K562 (cell line): ENCODE results near the gene SMS.

Experiments
- CBFA2T3 ChIP-seq: fragments of 450-650 bp; IDR thresholded peaks from 2 replicates; pipeline ENCODE4 v1.6.1; 2017
- HNRNPLL ChIP-seq: fragments of 200-400 bp; formaldehyde crosslinking; IDR thresholded peaks from 2 replicates; pipeline ENCODE4 v1.6.1; 2017; ENCODE audit warnings: low read length, low read depth, mild to moderate bottlenecking; ENCODE audit not compliant: poor library complexity, severe bottlenecking
- POLR2AphosphoS2 ChIP-seq: IDR thresholded peaks from 2 replicates; pipeline ENCODE4 v1.6.1; 2012; ENCODE audit warnings: low read length, improper control_type of control experiment
- SMAD1 ChIP-seq: fragments of 150-350 bp; IDR thresholded peaks from 2 replicates; pipeline ENCODE4 v1.6.1; 2014; ENCODE audit warnings: low read length, low read depth; ENCODE audit not compliant: partially characterized antibody
- THRAP3 ChIP-seq: fragments of 450-650 bp; IDR thresholded peaks from 2 replicates; pipeline ENCODE4 v1.6.1; 2016; ENCODE audit warnings: mild to moderate bottlenecking, inconsistent platforms, borderline replicate concordance
- ZFP36 ChIP-seq: fragments of 150-350 bp; IDR thresholded peaks from 2 replicates; pipeline ENCODE4 v1.6.1; 2018; ENCODE audit warnings: low read length, low read depth; ENCODE audit not compliant: partially characterized antibody
- ZNF274 ChIP-seq: IDR thresholded peaks from 2 replicates; pipeline ENCODE4 v1.6.1; 2011; ENCODE audit warnings: low read depth, mild to moderate bottlenecking, low read length, moderate library complexity, borderline replicate concordance
- TF ChIP-seq, protein P1 (sequence below), 3 experiments: IDR thresholded peaks in 2 of 3; conservative IDR thresholded peaks in 1 of 3; 2 replicates each; pipeline ENCODE4 v1.5.1; 2011 to 2012; ENCODE audit warnings: low read length in 3 of 3, mild to moderate bottlenecking in 3 of 3, control low read depth in 2 of 3, improper control_type of control experiment in 1 of 3, inconsistent platforms in 1 of 3, low read depth in 1 of 3, mixed read lengths in 1 of 3, moderate library complexity in 1 of 3; ENCODE audit not compliant: insufficient read depth in 2 of 3
- TF ChIP-seq, protein P2 (sequence below): fragments of 450-650 bp; IDR thresholded peaks from 2 replicates; pipeline ENCODE4 v1.6.1; 2016; ENCODE audit warnings: mild to moderate bottlenecking, moderate library complexity
- TF ChIP-seq, protein P3 (sequence below): sonication (generic); formaldehyde crosslinking; IDR thresholded peaks from 2 replicates; pipeline ENCODE4 v1.8.0; 2023; ENCODE audit warnings: missing genetic modification reagents, mild to moderate bottlenecking, borderline replicate concordance

DNA sequence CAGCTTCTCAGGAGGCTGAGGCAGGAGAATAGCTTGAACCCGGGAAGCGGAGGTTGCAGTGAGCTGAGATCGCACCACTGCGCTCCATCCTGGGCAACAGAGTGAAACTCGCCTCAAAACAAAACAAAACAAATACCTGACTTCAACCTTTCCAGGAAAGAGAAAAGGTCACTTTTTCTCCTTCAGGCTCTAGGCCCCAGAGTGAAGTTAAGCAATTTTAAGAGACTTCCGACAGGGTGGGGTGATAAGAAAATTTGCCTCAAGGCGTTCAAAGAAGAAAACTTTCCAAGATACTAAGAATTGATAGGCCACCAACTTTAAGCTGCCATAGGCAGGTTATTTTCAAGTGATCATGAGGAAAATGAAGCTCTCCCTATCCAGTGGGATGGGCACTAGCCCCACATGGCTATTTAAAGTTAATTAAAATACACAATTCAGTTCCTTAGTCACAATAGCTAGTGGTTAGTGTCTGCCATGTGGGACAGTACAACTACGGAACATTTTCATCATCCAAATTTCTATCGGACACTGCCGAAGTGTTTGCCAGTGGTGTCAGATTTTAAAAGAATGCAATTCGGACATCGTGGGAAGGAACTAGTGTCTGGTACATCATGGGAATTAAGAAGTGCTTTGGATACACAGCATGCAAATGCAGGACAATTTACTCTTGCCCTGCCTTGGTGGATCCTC lies 33.0 kb downstream of the SMS start:
- TF ChIP-seq POLR2AphosphoS2 (no peak), CBFA2T3 (no peak), THRAP3 (no peak), HNRNPLL (no peak), ZFP36 (no peak), ZNF274 (no peak), SMAD1 (no peak)
- TF ChIP-seq, protein P1, sequence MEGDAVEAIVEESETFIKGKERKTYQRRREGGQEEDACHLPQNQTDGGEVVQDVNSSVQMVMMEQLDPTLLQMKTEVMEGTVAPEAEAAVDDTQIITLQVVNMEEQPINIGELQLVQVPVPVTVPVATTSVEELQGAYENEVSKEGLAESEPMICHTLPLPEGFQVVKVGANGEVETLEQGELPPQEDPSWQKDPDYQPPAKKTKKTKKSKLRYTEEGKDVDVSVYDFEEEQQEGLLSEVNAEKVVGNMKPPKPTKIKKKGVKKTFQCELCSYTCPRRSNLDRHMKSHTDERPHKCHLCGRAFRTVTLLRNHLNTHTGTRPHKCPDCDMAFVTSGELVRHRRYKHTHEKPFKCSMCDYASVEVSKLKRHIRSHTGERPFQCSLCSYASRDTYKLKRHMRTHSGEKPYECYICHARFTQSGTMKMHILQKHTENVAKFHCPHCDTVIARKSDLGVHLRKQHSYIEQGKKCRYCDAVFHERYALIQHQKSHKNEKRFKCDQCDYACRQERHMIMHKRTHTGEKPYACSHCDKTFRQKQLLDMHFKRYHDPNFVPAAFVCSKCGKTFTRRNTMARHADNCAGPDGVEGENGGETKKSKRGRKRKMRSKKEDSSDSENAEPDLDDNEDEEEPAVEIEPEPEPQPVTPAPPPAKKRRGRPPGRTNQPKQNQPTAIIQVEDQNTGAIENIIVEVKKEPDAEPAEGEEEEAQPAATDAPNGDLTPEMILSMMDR (IDR thresholded peaks at IDR 0.05 in 2 of 3, conservative IDR thresholded peaks at IDR 0.05 in 1 of 3; ENCODE audit: insufficient read depth in 2 of 3, low read depth in 1 of 3, low read length in 3 of 3): no peak
- TF ChIP-seq, protein P2, sequence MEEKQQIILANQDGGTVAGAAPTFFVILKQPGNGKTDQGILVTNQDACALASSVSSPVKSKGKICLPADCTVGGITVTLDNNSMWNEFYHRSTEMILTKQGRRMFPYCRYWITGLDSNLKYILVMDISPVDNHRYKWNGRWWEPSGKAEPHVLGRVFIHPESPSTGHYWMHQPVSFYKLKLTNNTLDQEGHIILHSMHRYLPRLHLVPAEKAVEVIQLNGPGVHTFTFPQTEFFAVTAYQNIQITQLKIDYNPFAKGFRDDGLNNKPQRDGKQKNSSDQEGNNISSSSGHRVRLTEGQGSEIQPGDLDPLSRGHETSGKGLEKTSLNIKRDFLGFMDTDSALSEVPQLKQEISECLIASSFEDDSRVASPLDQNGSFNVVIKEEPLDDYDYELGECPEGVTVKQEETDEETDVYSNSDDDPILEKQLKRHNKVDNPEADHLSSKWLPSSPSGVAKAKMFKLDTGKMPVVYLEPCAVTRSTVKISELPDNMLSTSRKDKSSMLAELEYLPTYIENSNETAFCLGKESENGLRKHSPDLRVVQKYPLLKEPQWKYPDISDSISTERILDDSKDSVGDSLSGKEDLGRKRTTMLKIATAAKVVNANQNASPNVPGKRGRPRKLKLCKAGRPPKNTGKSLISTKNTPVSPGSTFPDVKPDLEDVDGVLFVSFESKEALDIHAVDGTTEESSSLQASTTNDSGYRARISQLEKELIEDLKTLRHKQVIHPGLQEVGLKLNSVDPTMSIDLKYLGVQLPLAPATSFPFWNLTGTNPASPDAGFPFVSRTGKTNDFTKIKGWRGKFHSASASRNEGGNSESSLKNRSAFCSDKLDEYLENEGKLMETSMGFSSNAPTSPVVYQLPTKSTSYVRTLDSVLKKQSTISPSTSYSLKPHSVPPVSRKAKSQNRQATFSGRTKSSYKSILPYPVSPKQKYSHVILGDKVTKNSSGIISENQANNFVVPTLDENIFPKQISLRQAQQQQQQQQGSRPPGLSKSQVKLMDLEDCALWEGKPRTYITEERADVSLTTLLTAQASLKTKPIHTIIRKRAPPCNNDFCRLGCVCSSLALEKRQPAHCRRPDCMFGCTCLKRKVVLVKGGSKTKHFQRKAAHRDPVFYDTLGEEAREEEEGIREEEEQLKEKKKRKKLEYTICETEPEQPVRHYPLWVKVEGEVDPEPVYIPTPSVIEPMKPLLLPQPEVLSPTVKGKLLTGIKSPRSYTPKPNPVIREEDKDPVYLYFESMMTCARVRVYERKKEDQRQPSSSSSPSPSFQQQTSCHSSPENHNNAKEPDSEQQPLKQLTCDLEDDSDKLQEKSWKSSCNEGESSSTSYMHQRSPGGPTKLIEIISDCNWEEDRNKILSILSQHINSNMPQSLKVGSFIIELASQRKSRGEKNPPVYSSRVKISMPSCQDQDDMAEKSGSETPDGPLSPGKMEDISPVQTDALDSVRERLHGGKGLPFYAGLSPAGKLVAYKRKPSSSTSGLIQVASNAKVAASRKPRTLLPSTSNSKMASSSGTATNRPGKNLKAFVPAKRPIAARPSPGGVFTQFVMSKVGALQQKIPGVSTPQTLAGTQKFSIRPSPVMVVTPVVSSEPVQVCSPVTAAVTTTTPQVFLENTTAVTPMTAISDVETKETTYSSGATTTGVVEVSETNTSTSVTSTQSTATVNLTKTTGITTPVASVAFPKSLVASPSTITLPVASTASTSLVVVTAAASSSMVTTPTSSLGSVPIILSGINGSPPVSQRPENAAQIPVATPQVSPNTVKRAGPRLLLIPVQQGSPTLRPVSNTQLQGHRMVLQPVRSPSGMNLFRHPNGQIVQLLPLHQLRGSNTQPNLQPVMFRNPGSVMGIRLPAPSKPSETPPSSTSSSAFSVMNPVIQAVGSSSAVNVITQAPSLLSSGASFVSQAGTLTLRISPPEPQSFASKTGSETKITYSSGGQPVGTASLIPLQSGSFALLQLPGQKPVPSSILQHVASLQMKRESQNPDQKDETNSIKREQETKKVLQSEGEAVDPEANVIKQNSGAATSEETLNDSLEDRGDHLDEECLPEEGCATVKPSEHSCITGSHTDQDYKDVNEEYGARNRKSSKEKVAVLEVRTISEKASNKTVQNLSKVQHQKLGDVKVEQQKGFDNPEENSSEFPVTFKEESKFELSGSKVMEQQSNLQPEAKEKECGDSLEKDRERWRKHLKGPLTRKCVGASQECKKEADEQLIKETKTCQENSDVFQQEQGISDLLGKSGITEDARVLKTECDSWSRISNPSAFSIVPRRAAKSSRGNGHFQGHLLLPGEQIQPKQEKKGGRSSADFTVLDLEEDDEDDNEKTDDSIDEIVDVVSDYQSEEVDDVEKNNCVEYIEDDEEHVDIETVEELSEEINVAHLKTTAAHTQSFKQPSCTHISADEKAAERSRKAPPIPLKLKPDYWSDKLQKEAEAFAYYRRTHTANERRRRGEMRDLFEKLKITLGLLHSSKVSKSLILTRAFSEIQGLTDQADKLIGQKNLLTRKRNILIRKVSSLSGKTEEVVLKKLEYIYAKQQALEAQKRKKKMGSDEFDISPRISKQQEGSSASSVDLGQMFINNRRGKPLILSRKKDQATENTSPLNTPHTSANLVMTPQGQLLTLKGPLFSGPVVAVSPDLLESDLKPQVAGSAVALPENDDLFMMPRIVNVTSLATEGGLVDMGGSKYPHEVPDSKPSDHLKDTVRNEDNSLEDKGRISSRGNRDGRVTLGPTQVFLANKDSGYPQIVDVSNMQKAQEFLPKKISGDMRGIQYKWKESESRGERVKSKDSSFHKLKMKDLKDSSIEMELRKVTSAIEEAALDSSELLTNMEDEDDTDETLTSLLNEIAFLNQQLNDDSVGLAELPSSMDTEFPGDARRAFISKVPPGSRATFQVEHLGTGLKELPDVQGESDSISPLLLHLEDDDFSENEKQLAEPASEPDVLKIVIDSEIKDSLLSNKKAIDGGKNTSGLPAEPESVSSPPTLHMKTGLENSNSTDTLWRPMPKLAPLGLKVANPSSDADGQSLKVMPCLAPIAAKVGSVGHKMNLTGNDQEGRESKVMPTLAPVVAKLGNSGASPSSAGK: no peak
- TF ChIP-seq, protein P3, sequence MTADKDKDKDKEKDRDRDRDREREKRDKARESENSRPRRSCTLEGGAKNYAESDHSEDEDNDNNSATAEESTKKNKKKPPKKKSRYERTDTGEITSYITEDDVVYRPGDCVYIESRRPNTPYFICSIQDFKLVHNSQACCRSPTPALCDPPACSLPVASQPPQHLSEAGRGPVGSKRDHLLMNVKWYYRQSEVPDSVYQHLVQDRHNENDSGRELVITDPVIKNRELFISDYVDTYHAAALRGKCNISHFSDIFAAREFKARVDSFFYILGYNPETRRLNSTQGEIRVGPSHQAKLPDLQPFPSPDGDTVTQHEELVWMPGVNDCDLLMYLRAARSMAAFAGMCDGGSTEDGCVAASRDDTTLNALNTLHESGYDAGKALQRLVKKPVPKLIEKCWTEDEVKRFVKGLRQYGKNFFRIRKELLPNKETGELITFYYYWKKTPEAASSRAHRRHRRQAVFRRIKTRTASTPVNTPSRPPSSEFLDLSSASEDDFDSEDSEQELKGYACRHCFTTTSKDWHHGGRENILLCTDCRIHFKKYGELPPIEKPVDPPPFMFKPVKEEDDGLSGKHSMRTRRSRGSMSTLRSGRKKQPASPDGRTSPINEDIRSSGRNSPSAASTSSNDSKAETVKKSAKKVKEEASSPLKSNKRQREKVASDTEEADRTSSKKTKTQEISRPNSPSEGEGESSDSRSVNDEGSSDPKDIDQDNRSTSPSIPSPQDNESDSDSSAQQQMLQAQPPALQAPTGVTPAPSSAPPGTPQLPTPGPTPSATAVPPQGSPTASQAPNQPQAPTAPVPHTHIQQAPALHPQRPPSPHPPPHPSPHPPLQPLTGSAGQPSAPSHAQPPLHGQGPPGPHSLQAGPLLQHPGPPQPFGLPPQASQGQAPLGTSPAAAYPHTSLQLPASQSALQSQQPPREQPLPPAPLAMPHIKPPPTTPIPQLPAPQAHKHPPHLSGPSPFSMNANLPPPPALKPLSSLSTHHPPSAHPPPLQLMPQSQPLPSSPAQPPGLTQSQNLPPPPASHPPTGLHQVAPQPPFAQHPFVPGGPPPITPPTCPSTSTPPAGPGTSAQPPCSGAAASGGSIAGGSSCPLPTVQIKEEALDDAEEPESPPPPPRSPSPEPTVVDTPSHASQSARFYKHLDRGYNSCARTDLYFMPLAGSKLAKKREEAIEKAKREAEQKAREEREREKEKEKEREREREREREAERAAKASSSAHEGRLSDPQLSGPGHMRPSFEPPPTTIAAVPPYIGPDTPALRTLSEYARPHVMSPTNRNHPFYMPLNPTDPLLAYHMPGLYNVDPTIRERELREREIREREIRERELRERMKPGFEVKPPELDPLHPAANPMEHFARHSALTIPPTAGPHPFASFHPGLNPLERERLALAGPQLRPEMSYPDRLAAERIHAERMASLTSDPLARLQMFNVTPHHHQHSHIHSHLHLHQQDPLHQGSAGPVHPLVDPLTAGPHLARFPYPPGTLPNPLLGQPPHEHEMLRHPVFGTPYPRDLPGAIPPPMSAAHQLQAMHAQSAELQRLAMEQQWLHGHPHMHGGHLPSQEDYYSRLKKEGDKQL (CRISPR knock-in tag): no peak
